ENCODE results near the gene NKAIN2.

- TF ChIP-seq CTCF (conservative IDR thresholded peaks at IDR 0.05) (no peak), ZFX (IDR thresholded peaks at IDR 0.05) (no peak)
Observed at GRCh38 chr6:123848347-123848746, 44.7 kb downstream of the NKAIN2 start.

All from C4-2B (cell line).